ENCODE results near the gene GPR18. TPM values are rescaled to one million over a fixed set of nuclear protein-coding genes. Genes with fewer than 3 reads are reported as not detected.

GPR18 gene
- total and polyA plus RNA-seq, 3 donors from 2014 or later, result 8.5 to 18.0 (median 16.6) TPM

DNA sequence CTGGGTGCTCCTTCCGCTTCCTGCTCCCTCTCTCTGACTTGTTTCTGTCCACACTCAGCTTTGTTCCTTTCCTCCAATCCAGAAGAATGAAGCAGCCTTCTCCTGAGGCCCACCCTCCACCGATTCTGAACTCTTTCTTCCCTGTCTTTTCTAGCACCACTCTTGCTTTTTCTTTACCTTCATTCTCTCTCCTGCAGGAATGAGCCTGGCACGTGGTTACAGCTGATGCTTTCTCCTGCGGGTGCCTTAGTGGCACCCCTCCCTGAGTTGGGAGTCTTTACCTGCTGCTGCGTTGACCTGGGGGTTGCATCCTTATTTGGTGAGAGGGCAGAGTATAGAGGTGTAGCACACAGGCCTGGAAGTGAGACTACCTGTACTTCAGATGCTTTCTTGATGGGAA, 51.3 kb downstream of the GPR18 start:
- Histone ChIP-seq H3K4me1 (peaks cover 8% of the 10 kb centered on the region), H3K4me3 (no peak overlapping the region), H3K27me3 (no peaks in the 10 kb centered on the region), H3K36me3 (ENCODE audit: low read depth, missing control alignments) (no peaks in the 10 kb centered on the region), H3K27ac (no peak overlapping the region), H3K9me3 (no peaks in the 10 kb centered on the region)
- DNase-seq, result no peak
- intact Hi-C loops (cut with DNase I; ENCODE audit: low total_unique reads), result no loop called here
- 97 to 98% methylated on average over 5 of the region's 5 CpGs for WGBS, 2 donors
- TF ChIP-seq POLR2A (IDR thresholded peaks at IDR 0.05), result no peak
- TF ChIP-seq, protein P1, sequence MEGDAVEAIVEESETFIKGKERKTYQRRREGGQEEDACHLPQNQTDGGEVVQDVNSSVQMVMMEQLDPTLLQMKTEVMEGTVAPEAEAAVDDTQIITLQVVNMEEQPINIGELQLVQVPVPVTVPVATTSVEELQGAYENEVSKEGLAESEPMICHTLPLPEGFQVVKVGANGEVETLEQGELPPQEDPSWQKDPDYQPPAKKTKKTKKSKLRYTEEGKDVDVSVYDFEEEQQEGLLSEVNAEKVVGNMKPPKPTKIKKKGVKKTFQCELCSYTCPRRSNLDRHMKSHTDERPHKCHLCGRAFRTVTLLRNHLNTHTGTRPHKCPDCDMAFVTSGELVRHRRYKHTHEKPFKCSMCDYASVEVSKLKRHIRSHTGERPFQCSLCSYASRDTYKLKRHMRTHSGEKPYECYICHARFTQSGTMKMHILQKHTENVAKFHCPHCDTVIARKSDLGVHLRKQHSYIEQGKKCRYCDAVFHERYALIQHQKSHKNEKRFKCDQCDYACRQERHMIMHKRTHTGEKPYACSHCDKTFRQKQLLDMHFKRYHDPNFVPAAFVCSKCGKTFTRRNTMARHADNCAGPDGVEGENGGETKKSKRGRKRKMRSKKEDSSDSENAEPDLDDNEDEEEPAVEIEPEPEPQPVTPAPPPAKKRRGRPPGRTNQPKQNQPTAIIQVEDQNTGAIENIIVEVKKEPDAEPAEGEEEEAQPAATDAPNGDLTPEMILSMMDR (IDR thresholded peaks at IDR 0.05), result no peak

DNA sequence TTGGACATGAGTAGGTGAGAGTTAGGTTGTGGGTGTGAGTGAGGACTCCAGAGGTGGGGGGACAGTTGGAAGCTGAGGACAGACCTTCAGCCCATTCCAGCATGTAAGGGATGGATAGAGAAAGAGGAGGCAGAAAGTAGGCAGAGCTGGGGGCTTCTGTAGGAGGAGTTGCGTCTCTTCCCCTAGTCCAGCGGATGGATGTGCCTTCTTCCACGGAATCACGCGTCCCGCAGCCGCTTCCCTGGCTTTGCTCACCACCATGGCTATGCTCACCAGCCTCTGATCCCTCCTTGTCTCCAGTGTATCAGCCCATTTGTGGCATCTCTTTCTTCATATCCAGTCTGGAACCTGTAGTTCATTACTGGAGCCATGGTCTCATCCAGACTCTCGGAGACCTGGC, 52.0 kb downstream of the GPR18 start:
- Histone ChIP-seq H3K27ac (no peak overlapping the region), H3K9me3 (no peaks in the 10 kb centered on the region), H3K27me3 (no peaks in the 10 kb centered on the region), H3K36me3 (ENCODE audit: low read depth, missing control alignments) (no peaks in the 10 kb centered on the region), H3K4me3 (no peak overlapping the region), H3K4me1 (peaks cover 9% of the 10 kb centered on the region)
- DNase-seq, result no peak
- WGBS, 2 donors, result 88 to 94% methylated on average over 8 of the region's 8 CpGs
- TF ChIP-seq, protein P1 (IDR thresholded peaks at IDR 0.05), result no peak
- TF ChIP-seq POLR2A (IDR thresholded peaks at IDR 0.05), result no peak
- intact Hi-C loops (cut with DNase I; ENCODE audit: low total_unique reads), result no loop called here

DNA sequence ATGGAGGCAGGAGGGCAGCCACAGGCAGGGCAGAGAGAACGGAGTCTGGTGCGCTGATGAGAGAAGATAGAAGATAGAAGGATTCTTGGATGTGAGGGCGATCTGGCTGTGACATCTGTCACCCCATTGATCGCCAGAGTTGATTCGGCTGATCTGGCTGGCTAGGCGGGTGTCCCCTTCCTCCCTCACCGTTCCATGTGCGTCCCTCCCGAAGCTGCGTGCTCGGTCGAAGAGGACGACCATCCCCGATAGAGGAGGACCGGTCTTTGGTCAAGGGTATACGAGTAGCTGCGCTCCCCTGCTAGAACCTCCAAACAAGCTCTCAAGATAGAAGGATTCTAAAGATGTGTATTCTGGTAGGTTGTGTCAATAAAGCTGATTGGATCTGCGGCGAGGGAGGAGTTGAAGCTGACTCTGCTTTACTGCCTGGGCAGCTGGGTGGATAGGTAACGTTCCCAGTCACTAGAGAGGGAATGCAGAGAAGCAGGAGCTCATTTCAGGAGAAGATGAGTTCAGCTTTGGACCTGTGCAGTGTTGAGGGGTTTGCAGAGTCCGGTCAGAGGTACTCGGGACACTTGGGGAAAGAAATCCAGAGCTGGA, 52.5 kb downstream of the GPR18 start:
- no peak for DNase-seq
- Histone ChIP-seq H3K27me3 (no peaks in the 10 kb centered on the region), H3K4me3 (no peak overlapping the region), H3K4me1 (peaks cover 9% of the 10 kb centered on the region), H3K27ac (no peak overlapping the region), H3K36me3 (ENCODE audit: low read depth, missing control alignments) (no peaks in the 10 kb centered on the region), H3K9me3 (no peaks in the 10 kb centered on the region)
- TF ChIP-seq, protein P1 (IDR thresholded peaks at IDR 0.05), result no peak
- no peak for TF ChIP-seq POLR2A (IDR thresholded peaks at IDR 0.05)
- intact Hi-C loops (cut with DNase I; ENCODE audit: low total_unique reads), result no loop called here
- 87 to 92% methylated on average over 22 of the region's 22 CpGs for WGBS, 2 donors

Small RNAs within 50 kb of the gene (small RNA-seq; reads per million reads assigned to genes)
- 0.18 to 0.28 reads per million in 2 donors for gene RN7SKP9

Other genes starting within 250 kb of the GPR18 start
- gene UBAC2, start 57.5 kb downstream of the GPR18 start, total RNA-seq, result 10 to 100 TPM; 85.5 to 93.0 TPM
- 147 TPM for gene UBAC2, start 57.5 kb downstream of the GPR18 start, polyA plus RNA-seq (ENCODE audit: insufficient read depth, low read depth, low replicate concordance)
- 1 to 10 TPM in 1 of 2 donors, under 1 TPM in 1; 0.39 to 6.9 TPM for gene GPR183, start 49.0 kb upstream of the GPR18 start, total RNA-seq
- gene GPR183, start 49.0 kb upstream of the GPR18 start, polyA plus RNA-seq (ENCODE audit: insufficient read depth, low read depth, low replicate concordance), result 2.3 TPM
- gene TM9SF2, start 243.1 kb upstream of the GPR18 start, total RNA-seq, result 100 to 1,000 TPM; 106 to 119 TPM
- 136 TPM for gene TM9SF2, start 243.1 kb upstream of the GPR18 start, polyA plus RNA-seq (ENCODE audit: insufficient read depth, low read depth, low replicate concordance)